ENCODE results near the gene MGRN1.

Gene MGRN1

DNA sequence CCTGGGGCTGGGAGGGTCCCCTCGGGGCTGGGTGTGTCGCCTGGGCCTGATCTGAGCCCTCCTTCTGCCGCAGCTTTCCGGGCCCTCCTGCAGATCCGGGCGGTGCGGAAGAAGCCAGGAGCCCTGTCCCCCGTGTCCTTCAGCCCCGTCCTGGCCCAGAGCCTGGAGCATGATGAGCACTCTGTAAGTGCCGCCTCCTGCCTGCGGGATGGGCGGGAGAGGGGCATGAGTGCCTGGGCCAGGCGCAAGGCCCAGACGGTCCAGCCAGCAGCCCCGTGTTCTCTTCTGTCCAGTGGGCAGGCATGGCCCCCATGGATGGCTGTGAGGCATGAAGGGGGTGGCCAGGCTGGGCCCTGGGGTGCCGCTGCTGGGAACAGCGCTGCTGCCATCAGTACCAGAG is 52.8 kb downstream of the MGRN1 start:
- CTCF ChIA-PET = no interaction called here
- TF ChIP-seq, protein P1, sequence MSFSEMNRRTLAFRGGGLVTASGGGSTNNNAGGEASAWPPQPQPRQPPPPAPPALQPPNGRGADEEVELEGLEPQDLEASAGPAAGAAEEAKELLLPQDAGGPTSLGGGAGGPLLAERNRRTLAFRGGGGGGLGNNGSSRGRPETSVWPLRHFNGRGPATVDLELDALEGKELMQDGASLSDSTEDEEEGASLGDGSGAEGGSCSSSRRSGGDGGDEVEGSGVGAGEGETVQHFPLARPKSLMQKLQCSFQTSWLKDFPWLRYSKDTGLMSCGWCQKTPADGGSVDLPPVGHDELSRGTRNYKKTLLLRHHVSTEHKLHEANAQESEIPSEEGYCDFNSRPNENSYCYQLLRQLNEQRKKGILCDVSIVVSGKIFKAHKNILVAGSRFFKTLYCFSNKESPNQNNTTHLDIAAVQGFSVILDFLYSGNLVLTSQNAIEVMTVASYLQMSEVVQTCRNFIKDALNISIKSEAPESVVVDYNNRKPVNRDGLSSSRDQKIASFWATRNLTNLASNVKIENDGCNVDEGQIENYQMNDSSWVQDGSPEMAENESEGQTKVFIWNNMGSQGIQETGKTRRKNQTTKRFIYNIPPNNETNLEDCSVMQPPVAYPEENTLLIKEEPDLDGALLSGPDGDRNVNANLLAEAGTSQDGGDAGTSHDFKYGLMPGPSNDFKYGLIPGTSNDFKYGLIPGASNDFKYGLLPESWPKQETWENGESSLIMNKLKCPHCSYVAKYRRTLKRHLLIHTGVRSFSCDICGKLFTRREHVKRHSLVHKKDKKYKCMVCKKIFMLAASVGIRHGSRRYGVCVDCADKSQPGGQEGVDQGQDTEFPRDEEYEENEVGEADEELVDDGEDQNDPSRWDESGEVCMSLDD (tag by site-specific recombination; IDR thresholded peaks at IDR 0.05) = no peak
- TF ChIP-seq ZFP69B (tag by site-specific recombination; IDR thresholded peaks at IDR 0.05) (no peak), ZNF394 (tag by site-specific recombination; IDR thresholded peaks at IDR 0.05; ENCODE audit: borderline replicate concordance) (no peak), ZNF416 (tag by site-specific recombination; IDR thresholded peaks at IDR 0.05) (no peak), ZNF211 (tag by site-specific recombination; IDR thresholded peaks at IDR 0.05; ENCODE audit: low read depth) (no peak), ZNF660 (tag by site-specific recombination; IDR thresholded peaks at IDR 0.05) (no peak), ZNF146 (tag by site-specific recombination; IDR thresholded peaks at IDR 0.05) (no peak), ZNF664 (tag by site-specific recombination; IDR thresholded peaks at IDR 0.05) (no peak), GLI2 (tag by site-specific recombination; IDR thresholded peaks at IDR 0.05; ENCODE audit: borderline replicate concordance, low read depth) (no peak), ZFP3 (tag by site-specific recombination; IDR thresholded peaks at IDR 0.05; ENCODE audit: low read depth) (no peak), ZNF214 (tag by site-specific recombination; IDR thresholded peaks at IDR 0.05; ENCODE audit: borderline replicate concordance) (no peak), EGR2 (tag by site-specific recombination; IDR thresholded peaks at IDR 0.05; ENCODE audit: low read depth) (no peak), HOXA7 (CRISPR knock-in tag; IDR thresholded peaks at IDR 0.05; ENCODE audit: borderline replicate concordance) (no peak), ZNF776 (tag by site-specific recombination; IDR thresholded peaks at IDR 0.05; ENCODE audit: borderline replicate concordance) (no peak), SP3 (tag by site-specific recombination; IDR thresholded peaks at IDR 0.05) (no peak)
- TF ChIP-seq, protein P2, sequence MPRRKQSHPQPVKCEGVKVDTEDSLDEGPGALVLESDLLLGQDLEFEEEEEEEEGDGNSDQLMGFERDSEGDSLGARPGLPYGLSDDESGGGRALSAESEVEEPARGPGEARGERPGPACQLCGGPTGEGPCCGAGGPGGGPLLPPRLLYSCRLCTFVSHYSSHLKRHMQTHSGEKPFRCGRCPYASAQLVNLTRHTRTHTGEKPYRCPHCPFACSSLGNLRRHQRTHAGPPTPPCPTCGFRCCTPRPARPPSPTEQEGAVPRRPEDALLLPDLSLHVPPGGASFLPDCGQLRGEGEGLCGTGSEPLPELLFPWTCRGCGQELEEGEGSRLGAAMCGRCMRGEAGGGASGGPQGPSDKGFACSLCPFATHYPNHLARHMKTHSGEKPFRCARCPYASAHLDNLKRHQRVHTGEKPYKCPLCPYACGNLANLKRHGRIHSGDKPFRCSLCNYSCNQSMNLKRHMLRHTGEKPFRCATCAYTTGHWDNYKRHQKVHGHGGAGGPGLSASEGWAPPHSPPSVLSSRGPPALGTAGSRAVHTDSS (tag by site-specific recombination; IDR thresholded peaks at IDR 0.05) = no peak
- TF ChIP-seq, protein P3, sequence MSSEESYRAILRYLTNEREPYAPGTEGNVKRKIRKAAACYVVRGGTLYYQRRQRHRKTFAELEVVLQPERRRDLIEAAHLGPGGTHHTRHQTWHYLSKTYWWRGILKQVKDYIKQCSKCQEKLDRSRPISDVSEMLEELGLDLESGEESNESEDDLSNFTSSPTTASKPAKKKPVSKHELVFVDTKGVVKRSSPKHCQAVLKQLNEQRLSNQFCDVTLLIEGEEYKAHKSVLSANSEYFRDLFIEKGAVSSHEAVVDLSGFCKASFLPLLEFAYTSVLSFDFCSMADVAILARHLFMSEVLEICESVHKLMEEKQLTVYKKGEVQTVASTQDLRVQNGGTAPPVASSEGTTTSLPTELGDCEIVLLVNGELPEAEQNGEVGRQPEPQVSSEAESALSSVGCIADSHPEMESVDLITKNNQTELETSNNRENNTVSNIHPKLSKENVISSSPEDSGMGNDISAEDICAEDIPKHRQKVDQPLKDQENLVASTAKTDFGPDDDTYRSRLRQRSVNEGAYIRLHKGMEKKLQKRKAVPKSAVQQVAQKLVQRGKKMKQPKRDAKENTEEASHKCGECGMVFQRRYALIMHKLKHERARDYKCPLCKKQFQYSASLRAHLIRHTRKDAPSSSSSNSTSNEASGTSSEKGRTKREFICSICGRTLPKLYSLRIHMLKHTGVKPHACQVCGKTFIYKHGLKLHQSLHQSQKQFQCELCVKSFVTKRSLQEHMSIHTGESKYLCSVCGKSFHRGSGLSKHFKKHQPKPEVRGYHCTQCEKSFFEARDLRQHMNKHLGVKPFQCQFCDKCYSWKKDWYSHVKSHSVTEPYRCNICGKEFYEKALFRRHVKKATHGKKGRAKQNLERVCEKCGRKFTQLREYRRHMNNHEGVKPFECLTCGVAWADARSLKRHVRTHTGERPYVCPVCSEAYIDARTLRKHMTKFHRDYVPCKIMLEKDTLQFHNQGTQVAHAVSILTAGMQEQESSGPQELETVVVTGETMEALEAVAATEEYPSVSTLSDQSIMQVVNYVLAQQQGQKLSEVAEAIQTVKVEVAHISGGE (tag by site-specific recombination; conservative IDR thresholded peaks at IDR 0.05; ENCODE audit: low read depth) = no peak
- TF ChIP-seq, protein P4, sequence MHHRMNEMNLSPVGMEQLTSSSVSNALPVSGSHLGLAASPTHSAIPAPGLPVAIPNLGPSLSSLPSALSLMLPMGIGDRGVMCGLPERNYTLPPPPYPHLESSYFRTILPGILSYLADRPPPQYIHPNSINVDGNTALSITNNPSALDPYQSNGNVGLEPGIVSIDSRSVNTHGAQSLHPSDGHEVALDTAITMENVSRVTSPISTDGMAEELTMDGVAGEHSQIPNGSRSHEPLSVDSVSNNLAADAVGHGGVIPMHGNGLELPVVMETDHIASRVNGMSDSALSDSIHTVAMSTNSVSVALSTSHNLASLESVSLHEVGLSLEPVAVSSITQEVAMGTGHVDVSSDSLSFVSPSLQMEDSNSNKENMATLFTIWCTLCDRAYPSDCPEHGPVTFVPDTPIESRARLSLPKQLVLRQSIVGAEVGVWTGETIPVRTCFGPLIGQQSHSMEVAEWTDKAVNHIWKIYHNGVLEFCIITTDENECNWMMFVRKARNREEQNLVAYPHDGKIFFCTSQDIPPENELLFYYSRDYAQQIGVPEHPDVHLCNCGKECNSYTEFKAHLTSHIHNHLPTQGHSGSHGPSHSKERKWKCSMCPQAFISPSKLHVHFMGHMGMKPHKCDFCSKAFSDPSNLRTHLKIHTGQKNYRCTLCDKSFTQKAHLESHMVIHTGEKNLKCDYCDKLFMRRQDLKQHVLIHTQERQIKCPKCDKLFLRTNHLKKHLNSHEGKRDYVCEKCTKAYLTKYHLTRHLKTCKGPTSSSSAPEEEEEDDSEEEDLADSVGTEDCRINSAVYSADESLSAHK (tag by site-specific recombination; IDR thresholded peaks at IDR 0.05) = no peak
- Histone ChIP-seq H3K4me3 (ENCODE audit: low read depth, low read length) (no peak overlapping the region), H3K27ac (ENCODE audit: extremely low read depth, low read depth, low read length) (no peak overlapping the region), H3K4me1 (ENCODE audit: control insufficient read depth, insufficient read depth, low read length) (no peaks in the 10 kb centered on the region), H3K36me3 (ENCODE audit: control insufficient read depth in 2 of 2, insufficient read depth in 1 of 2, low read length in 2 of 2) (peaks cover 5 to 66% of the 10 kb centered on the region in 2 experiments; a peak in 2 of 3 replicates), H3K9me3 (ENCODE audit: control insufficient read depth, insufficient read depth, low read depth, low read length) (no peaks in the 10 kb centered on the region)
- POLR2A ChIA-PET = no interaction called here
